NCI-H1092 treated with DMSO at 0.1 percent for 48 hours (cell line): ENCODE measurements around the gene ZFYVE28.

Experiments
- DNase-seq: peaks from one replicate; lab custom pipeline; 2025; lab: John Stamatoyannopoulos, UW

ZFYVE28 gene

DNA sequence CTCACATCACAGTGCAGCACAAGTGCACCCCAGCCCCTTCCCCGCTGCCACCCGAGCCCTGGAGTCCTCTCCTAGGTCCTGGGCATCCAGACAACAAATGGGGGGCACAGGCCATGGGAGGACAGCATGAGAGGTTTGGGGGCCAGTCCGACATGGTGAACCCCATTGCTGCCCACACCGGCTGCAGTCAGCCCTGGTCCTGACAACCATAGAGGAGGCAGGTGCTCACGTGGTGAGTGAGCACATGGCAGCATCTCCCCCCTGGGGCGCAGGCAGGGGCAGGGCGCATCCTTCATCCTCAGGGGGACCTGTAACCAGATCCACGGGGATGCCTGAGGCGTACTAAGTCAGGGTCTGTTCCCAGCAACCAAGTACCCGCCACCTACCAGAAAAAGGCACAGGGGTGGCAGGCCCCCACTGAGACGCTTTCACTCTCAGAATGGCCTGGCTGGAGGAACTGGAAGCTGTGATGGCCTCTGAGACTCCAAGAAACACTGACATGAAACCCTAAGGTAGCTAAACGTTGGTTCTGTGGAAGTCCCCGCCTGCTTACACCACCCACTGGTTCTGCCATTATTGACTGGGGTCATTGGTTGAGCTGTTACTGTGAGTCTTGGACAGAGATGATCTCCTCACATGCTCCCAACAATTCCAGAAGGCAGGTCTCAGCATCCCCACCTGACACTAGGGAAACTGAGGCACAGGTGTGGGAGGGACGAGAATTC lies 6.5 kb downstream of the ZFYVE28 start:
- DNase-seq, result no peak

DNA sequence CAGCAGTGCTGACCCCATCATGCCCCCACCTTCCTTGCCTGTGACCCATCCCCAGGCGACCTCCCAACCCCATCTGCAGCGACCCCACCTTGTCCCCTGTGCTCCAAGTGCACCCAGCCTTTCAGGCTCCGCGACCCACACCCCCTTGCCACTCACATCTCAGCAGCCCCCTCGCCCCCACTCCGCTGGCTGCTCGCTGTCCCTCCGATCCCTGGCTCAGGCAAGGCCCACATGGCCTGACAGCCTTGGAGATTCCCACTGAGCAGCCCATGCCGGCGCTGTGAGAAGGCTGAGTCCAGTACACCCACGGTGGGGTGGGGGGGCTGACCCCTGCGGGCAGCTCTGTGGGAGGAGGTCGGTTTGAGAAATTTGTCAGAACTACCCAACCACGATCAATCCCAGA lies 9.1 kb downstream of the ZFYVE28 start:
- no peak for DNase-seq

DNA sequence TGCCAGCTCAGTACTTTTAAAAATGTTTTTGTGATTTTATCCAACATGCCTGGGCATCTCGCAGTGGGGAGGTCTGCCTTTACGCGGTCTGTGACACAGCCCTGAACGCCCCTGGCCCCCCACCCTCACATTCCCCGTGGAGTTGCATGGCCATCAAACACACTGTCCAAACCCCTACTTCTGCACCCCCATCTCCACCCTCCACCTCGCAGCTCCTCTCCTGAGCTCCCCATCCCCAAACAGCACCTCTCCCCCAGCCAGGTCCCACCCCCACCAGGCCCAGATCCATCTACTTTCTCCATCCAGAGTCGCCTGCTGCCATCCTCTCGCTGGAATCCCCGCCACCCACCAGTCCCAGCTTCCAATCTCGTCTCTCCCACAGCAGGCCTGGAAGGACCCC lies 9.5 kb downstream of the ZFYVE28 start:
- DNase-seq, result no peak

DNA sequence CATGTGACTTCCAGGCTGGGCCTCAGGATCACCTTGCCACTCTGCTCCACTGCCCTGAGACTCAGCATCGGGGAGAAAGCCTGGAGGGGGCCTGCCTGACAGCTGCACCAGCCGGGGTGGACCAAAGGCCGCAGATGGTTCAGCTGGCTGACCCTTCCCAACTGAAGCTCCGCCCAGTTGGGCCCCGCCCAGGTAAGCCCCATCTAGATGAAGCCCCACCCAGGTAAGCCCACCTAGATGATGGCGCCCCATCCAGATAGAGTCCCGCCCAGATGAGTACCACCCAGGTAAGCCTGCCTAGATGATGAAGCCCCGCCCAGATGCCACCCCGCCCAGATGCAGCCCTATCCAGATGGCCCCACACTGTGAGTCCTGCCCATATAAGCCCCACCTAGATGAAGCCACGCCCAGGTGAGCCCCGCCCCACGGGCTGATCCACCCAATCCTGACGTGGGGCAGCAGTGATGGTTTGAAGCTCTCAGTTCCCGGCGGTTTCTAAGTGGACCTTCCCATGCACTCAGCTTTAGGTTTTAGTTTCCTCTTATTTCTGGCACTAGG lies 10.0 kb downstream of the ZFYVE28 start:
- no peak for DNase-seq

DNA sequence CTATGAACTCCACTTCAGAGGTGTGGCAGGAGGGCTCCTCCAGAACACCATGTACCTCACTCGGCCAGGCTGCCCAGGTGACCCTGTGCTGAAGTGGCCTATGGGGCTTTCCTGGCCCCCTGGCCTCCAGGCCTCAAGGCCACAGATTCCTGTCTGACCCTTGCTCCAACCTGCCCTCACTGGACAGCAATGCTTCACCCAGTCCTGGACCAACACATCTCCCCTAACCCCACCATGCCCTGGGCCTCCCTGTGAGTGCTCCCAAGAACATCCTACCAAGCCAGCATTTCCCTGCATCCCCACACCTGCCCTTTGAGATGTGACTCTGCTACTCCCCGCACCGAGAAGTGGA lies 10.5 kb downstream of the ZFYVE28 start:
- no peak for DNase-seq

DNA sequence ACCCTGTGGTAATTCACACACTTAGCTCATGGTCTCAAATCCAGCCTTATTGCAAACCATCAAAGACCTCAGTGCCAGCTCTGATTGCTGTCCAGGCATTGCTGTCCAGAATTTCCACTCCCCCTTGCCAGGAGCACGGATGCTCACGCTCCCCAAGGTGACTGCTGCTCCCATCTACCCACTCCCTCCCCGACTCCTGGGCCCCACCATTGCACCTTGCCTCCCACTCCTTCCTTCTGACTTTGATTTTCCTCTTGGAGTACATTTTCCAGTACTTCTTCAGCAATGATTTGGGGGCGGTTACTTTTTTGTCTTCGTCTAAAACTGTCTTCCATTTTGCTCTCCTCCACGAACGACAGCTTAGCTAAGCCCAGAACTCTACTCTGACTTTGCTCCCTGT lies 11.5 kb downstream of the ZFYVE28 start:
- DNase-seq, result no peak

DNA sequence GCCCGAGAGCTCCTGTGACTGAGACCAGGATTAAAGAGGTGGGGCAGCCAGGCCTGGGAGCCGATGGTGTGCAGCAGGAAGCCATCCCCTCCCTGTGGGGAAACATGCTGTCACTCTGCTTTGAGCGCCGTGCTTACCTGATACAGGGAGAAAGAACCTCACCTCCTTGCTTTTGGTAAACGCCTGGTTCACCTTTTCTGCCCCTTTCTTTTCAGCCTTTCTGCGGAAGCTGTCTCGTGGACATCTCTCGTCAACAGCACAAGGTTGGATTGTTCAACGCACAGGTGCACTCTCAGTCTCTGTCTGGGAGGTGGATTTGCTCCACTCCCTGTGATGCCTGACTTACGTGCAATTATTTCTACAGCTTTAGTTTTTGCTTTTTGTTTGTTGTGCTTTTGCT lies 12.0 kb downstream of the ZFYVE28 start:
- DNase-seq, result no peak

DNA sequence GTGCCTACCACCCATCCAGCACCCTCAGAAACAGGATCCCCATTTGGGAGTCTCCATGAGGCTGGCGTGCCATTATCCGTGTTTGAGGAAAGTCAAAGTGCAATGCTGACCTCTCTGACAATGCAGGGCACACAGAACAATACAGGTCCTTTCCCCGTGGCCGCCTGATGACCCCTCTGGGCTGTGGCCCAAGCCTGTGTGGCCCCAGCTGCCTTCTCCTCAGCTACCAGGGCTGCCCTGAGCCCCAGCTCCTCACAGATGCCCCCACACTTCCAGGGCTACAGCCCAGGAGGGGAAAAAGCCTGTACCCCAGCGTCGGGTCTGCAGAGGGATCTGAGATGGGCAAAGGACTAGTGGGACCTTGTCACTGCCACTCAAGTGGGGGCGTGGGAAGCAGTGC lies 15.5 kb downstream of the ZFYVE28 start:
- no peak for DNase-seq

DNA sequence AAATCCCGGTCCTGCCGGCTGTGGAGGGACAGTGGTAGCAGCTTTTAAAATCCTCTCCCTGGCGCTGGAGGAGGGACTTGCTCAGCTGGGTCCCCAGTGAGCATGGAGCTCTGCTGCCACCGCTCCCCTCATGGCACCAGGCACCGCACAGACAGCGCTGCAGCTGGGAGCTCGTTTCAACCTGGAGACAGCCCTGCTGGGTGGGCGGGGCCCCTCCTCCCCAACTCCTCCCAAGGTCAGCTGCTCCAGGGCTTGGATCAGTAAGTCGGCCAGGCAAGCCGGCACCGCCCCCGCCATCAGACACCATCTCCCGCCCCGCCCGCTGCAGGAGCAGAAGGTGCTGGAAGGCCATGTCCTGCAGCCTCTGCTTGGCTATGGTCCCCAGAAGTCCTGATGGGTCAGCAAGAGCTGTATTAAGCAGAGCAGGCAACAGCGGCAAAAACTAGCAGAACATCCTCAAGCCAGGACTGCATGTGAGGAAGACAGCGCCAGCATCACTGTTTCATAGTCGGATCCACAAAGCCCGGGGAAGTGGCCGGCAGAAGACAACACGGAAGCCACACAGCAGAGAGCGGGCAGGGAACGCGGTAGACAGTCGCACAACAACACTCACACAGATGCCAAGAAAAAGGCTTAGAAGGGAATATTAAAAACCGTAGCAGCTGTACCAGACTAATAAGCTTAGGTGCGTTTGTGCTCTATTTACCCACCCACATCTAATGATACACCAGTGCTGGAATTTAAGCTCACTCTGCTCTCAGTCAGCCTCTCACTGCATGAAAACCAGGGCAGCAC lies 16.2 kb downstream of the ZFYVE28 start:
- no peak for DNase-seq

DNA sequence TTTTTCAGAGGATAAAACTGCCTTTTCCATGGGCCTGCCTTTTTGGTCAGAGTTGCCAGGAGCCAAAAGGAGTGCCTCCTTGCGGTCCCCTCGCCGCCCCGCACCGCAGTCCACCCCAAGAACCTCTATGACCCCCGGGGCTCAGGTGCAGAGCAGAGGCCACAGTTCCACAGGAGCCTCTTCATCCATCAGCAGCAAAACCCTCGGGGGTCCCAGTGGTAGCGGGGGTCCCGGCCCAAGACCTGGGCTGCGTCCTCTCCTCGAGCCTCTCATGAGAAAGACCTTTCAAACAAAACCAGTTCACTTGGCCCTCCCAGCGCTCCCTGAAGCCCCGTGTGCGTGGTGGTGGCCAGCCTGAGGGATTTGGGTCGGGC lies 16.8 kb downstream of the ZFYVE28 start:
- DNase-seq, result no peak

DNA sequence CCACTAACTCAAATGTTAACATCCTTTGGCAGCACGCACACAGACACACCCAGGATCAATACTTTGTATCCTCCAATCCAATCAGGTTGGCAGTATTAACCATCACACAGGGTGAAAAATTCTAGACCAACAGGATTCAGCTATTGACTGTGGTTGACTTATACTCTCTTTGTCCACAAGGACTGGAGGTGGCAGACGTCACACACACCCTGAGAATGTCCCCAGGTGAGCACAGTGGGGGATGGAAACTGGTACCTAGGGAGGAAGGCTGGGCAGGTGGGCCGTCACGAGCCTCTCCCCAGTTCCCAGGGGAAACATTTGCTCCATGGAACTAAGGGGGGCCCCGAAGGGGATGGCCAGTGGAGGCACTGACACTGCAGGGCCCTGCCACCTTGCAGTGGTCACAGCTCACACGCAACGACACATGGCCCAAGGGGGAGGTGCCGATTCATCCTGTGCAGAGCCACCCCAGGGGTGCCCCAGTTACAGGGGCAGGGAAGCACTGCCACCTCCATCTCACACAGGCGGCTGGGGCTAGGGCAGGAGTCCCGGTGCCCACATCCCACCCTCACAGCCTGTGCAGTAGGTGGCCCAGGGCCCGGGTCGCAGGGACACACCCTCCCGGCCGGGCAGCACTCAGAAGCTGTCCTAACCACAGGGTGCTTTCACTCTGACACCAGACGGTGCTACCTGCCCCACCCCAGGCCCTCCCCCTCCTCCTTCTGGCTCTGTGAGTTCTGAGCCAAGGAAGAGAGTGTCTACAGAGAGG lies 17.4 kb downstream of the ZFYVE28 start:
- DNase-seq, result no peak

DNA sequence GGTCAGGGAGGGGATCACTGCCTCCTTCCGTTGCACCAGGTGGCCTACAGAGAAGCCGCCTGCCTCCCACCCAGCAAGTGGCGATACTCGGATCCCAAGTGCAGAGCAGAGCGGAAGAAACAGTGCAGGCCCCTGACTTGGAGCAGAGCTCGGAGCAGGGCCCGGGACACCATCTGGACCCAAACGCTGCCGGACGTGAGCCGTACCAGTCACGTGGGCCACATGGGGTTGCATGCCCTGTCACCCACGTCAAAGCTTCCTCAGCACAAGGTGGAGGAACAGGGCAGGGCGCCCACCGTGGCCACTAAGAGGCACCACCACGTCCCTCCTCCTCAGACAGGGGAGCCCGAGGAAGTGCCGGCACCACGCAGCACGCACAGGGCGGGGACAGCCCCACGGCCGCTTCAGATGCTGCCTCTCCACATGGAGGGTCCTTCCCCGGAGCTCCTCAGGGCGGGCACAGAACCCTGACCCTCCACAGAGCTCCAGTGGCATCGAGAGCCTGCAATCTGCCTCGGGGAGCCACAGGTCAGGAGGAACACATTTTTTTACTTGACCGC lies 18.7 kb downstream of the ZFYVE28 start:
- no peak for DNase-seq

DNA sequence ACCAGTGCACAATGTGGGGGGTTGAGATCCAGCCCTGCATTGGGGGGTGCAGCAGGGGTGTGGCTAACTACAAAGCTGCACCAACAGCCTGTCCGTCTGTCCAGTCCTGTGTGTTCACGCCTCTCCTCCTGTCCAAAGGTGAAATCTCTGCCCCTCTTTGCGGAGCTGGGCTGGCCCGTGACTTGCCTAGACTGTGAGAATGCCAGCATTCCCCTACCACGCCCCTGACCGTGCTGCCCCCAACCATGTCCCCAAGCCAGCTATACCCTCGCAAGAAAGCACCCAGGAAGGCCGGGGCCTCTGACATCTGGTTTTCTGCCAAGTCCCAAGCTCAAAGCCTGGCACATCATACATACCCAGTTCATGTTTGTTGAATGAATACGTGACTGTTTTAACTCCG lies 19.2 kb downstream of the ZFYVE28 start:
- DNase-seq, result no peak

DNA sequence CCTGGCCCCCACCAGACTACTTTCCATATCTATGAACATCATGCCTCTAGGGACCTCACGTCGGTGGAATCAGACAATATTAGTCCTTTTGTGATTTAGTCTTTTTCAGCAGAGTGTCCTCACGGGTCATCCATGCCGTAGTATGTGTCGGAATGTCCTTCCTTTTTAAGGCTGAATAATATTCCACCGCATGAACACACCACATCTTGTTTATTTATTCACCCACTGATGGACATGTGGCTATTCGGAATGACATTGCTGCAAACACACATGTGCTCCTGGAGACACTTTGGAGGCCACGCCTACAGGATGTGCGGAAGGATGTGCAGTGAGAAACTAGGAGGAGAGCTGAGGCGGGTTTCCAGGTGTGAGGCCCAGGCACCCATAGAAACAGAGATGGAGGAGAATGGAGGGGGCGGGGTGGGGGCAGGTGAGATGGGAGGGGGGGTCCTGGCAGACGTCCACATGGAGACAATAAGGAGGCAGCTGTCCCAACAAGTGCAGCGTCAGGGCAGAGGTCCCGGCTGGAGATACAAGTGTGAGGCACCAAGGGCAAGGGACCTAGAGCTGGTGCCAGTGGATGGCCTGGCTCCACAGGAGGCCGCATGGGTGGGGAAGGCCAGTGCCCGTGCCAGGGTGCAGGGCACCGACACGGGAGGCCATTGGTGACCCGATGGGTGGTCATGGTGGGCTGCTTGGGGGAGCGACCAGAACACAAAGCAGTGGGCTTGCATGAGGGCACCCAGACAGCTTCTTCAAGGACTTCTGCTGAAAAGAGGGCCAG lies 20.7 kb downstream of the ZFYVE28 start:
- no peak for DNase-seq

DNA sequence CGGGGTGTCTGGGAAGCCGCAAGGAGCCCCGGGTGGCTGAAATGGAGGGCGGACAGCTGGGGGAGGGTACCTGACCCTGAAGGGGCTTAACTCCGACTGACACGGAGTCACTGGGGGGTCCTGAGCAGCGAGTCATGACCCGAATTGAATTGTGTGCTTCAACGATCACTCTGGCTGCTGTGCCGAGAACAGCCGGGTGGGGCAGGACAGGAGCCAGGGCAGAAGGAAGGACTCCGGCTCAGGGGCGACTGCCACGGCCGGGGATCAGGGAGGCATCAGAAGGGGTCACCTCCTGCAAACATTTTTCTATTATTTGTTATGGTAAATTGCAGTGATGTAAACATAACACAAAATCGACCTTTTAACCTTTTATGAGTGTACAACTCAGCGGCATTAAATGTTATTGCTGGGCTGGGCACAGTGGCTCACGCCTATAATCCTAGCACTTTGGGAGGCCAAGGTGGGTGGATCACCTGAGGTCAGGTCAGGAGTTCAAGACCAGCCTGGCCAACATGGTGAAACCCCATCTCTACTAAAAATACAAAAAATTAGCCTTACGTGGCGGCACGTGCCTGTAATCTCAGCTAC lies 21.6 kb downstream of the ZFYVE28 start:
- DNase-seq, result no peak

DNA sequence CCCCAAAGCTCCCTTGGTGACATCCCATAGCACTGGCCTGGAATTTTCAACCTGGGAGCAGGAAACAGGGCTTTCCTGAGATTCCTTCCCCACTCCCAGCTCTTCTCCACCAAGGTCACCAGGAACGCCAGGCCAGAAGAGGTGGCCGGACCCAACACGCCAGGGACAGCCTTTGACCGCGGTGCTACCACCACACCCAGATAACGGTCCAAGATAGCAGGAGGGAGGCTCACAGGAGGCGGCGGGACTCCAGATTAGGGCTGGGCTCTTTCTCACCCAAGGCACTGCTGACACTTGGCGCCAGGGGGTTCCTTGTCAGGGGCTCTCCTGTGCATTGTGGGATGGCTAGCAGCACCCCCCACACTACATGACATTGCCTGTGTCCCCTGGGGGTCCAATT lies 22.9 kb downstream of the ZFYVE28 start:
- no peak for DNase-seq

DNA sequence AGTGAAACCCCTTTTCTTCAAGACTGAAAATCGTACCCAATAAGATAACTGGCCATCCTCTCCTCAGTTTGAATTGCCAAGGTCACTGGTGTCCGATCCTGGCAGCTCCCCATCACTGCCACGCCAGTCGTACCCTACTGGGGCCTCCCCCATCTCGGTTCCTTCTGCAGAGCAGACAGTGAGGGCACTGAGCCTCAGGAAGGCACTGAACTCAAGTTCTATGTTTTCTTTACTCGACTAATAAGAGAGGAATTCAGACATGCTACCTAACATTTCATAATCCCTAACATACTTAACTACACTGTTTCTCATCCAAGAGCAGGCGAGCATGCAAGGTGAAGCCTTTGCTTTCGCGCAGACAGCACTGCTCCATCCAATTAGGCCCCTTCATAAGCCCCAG lies 23.4 kb downstream of the ZFYVE28 start:
- DNase-seq, result no peak

DNA sequence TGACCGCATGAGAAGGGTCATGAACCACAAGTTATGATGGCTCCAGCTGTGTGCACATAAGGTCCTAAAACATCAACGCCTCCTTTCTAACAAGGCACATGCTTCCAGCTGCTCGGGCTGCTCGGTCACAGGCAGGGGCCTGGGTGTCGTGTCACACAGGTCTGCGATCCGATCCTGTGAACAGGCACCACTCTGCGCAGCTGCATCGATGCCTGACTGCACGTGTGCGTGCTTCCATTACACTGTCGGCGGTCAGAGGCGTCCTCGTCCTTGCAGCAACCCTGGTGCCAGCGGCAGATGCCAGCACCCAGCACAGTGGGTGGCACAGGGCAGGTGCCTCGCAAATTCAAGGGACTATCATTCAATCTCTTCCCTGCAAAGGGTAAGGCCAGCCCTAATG lies 23.9 kb downstream of the ZFYVE28 start:
- no peak for DNase-seq

DNA sequence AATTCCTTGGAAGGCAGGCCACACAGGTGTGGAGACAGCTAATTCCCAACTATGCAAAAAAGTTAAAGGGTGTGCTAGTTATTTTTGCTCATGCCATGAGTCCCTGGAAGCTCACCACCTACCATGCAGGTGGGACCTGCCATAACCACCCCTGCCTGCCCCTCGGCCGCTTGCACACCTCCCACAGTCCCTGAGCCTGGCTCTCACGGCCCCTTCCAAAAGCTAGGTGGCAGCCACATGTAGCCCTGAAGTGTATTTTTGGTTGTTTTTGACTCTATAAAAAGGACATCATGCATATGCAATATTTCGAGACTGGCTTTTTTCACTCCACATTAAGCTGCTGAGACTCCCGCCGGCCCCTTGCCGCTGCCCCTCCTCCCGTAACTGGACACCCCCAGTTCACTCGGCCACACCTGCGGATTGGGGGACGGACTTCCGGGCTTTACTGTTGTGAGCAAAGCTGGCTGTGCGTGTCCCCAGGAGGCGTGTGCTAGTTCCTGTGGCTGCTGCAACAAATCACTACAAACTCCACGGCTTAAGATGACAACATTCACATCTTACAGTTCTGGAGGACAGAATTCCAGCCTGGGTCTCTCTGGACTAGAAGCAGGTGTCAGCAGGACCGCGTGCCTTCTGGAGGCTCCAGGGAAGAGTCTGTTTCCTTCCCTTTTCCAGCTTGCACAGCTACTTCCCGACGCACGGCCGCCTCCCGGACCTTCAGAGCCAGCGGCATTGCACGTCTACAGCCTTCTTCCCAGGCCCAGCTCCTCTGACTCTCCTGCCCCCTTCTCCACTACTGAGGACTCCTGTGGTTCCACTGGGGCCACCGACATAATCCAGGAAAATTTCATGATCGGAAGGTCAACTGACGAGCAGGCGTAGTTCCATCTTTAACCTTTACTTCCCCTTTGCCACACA lies 24.8 kb downstream of the ZFYVE28 start:
- no peak for DNase-seq

DNA sequence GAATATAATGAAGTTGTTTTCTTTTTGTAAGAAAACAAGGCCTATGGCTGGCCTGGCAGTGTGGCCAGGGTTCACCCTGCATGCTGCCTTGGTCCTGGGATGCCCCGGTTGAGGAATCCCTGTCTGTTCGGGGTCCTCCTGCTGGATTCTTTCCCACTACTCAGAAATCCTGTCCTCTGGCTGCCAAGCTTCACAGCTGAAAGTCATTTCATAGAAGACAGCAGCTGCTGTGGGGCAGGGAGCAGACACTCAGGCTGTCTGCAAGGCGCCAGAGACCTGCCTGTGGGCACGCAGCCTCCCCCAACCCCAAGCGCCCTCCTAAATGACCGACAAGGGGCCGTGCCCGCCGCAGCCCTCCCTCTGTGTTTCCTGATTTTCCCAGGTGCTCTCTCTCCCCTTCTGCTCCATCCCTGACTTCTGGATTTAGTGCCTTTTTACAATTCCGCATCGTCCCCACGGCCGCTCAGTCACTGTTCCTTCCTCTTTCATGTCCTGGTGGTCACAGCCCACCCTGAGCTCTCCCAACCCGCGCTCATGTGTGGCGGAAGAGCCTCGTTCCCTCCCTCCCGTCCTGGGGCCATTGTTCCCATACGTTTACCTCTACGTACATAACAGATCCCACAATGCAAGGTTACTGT lies 27.5 kb downstream of the ZFYVE28 start:
- no peak for DNase-seq
